BLaER1 treated with 17β-estradiol and CSF1 and Interleukin-3, amounts not matched to agents 10 nM and 100 nM (cell line): ENCODE results near the gene NCMAP.
"Not testable (repeated sequence)": the region's sequence is repeated elsewhere in the genome, so short reads cannot be mapped to it uniquely, and the experiment has no call there.

Source experiments
- H3K27ac ChIP-seq, 11 experiments: shearing (Covaris generic); formaldehyde crosslinking; 2 replicates each; pipeline ENCODE4 v1.8.1; 2022
- H3K27me3 ChIP-seq, 11 experiments: shearing (Covaris generic); formaldehyde crosslinking; 2 replicates each; pipeline ENCODE4 v1.8.1; 2022
- H3K36me3 ChIP-seq, 11 experiments: shearing (Covaris generic); formaldehyde crosslinking; 2 replicates each; pipeline ENCODE4 v1.8.1; 2022
- H3K4me1 ChIP-seq, 10 experiments: shearing (Covaris generic); formaldehyde crosslinking; 2 replicates each; pipeline ENCODE4 v1.8.1; 2022
- H3K4me2 ChIP-seq, 11 experiments: shearing (Covaris generic); formaldehyde crosslinking; 2 replicates each; pipeline ENCODE4 v1.8.1; 2022
- H3K4me3 ChIP-seq, 10 experiments: shearing (Covaris generic); formaldehyde crosslinking; 2 replicates each; pipeline ENCODE4 v1.8.1; 2022
- H3K9ac ChIP-seq, 11 experiments: shearing (Covaris generic); formaldehyde crosslinking; 2 replicates each; pipeline ENCODE4 v1.8.1; 2022
- H3K9me3 ChIP-seq, 11 experiments: shearing (Covaris generic); formaldehyde crosslinking; replicated peaks in 1 of 11; 2 replicates each; pipeline ENCODE4 v1.8.1; 2022
- H4K20me1 ChIP-seq, 11 experiments: shearing (Covaris generic); formaldehyde crosslinking; 2 replicates each; pipeline ENCODE4 v1.8.1; 2022
- Cebpa-rat ChIP-seq, 11 experiments: shearing (Covaris generic); IDR thresholded peaks; 2 replicates each; pipeline ENCODE4 v1.8.1; 2022

Gene NCMAP, protein sequence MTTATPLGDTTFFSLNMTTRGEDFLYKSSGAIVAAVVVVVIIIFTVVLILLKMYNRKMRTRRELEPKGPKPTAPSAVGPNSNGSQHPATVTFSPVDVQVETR

DNA sequence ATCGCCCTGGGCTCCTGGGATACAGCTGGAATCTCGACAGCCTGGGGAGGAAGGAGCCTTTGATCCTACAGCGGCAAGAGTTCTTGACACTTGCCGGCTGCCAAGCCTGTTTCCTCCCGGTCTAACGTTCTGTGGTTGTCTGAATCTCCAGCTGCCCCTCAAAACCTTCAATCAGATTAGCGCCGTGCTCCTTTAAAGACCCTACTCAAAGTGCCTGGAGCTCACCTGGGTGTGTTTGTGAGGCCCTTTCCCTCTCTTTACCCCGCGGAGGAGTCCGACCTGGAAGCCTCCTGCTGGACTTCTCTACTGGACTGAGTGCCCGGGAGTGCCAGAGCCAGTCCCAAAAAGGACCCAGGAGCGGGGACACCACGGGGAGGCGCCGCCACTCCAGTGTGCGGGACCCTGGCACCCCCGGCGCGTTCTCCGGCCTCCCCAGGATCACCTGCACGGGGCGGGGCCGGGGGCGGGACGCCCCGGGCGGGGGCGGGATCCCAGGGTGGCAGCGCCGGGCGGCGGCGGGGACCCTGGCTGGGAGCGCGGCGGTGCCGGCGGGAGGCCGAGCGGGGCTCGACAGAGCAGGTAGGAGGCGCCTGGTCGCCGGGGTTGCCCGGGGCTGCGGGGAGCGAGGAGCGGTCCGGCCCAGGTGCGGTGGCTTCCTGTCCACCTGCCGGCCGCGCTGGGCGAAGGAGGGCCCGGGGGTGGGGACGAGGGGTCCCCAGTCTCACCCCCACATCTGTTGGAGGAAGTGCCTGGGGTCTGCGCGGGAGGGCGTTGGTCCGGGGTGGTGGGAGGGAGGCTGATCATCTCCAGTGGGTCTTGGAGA lies at the start of gene NCMAP:
TSS of gene NCMAP (plus strand) at position 497 of the 823 bp plus-strand sequence. CDS start 39,344 bp downstream, outside the sequence.
- Histone ChIP-seq H3K27ac (no peak within 1 kb of the TSS), H3K27me3 (peaks cover 60 to 81% (median 70%) of the 10 kb centered on the region in 11 experiments), H4K20me1 (peaks cover 0 to 14% (median 0%) of the 10 kb centered on the region in 11 experiments; a peak in 5 of 22 replicates), H3K9ac (no peak within 1 kb of the TSS; a peak in 1 of 22 replicates), H3K9me3 (no peaks in the 10 kb centered on the region), H3K4me1 (peaks cover 11 to 45% (median 34%) of the 10 kb centered on the region in 10 experiments), H3K4me2 (peak within 1 kb of the TSS; percentile 59 to 77 (median 67); a peak in 21 of 22 replicates), H3K36me3 (no peaks in the 10 kb centered on the region), H3K4me3 (peak within 1 kb of the TSS in 7 of 10 experiments; percentile 29 to 48 (median 35); a peak in 6 of 20 replicates)
- no peak for TF ChIP-seq Cebpa-rat (IDR thresholded peaks at IDR 0.05)

DNA sequence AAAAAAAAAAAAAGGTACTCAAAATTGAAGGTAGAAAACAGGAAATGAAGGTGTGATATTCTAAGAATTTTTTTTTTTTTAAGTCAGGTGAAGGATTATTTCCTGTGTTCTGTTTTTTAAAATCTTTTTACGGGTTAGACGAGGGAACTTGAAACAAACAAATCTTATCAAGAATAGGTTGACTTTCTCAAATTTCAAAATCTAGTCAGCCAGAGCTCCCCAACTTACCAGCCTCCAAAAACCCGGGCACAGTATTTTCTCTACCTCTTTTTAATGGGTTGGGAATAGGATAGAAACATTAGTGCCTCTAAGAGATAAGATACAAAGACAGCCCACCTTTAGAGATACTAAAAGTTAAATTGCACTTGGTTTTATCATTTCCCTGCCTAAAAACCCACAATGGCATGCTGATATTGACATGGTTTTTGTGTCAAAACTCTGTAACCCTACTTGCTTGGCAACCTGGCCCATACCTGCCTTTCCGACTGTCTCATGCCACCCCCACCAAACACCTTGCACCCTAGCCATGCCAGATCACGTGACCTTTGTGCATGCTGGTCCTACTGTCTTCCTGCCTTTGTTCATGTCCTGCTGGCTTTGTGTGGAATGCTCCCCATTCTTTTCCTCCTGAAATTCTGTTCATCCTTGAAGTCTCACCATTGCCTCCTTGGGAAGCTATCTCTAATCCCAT lies 49.1 kb upstream of the NCMAP start:
- peaks cover 0 to 3% (median 0%) of the 10 kb centered on the region in 11 experiments; a peak in 2 of 22 replicates for H4K20me1 ChIP-seq
- H3K36me3 ChIP-seq, result no peaks in the 10 kb centered on the region
- H3K4me3 ChIP-seq, result no peak overlapping the region
- no peak overlapping the region for H3K4me2 ChIP-seq
- peaks cover 21 to 49% (median 38%) of the 10 kb centered on the region in 11 experiments for H3K27me3 ChIP-seq
- H3K27ac ChIP-seq, result no peak overlapping the region
- TF ChIP-seq Cebpa-rat (IDR thresholded peaks at IDR 0.05), result no peak
- H3K9ac ChIP-seq, result no peak overlapping the region
- no peaks in the 10 kb centered on the region for H3K9me3 ChIP-seq
- H3K4me1 ChIP-seq, result peaks cover 4 to 12% (median 10%) of the 10 kb centered on the region in 10 experiments

DNA sequence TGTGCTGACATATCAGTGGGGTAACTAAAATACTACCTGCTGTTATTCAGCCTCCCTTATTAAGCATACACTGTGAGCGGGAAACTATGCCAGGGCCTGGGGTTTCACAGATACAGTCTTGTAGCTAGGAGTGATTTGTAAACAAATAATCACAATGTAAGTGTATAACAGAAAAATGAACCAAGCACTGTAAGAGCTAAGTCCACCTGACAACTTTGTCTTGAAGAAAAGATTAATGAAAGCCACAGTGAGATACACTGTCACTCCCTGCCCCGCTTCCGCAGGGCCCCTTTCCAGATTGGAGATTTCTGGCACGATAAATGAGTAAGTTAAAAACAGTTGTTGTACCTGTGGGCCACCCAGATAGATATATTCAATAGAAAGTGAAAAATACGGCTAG lies 48.5 kb upstream of the NCMAP start:
- Histone ChIP-seq H3K27me3 (peaks cover 21 to 43% (median 32%) of the 10 kb centered on the region in 11 experiments), H3K36me3 (no peaks in the 10 kb centered on the region), H3K4me2 (no peak overlapping the region), H3K27ac (no peak overlapping the region), H4K20me1 (peaks cover 0 to 3% (median 0%) of the 10 kb centered on the region in 11 experiments; a peak in 2 of 22 replicates), H3K9me3 (no peaks in the 10 kb centered on the region), H3K4me1 (peaks cover 0 to 10% (median 5%) of the 10 kb centered on the region in 10 experiments; a peak in 13 of 20 replicates), H3K9ac (no peak overlapping the region), H3K4me3 (no peak overlapping the region)
- TF ChIP-seq Cebpa-rat (IDR thresholded peaks at IDR 0.05), result no peak

DNA sequence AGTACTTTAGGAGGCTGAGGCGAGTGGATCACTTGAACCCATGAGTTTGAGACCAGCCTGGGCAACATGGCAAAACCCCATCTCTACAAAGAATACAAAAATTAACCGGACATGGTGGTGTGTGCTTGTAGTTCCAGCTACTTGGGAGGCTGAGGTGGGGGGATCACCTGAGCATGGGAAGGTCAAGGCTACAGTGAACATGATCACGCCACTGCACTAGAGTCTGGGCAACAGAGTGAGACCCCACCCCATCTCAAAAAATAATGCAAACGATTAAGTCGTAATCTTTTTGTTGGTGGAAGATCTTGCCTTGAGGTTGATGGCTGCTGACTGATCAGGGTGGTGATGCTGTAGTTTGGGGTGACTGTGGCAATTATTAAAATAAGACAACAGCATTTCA lies 47.0 kb upstream of the NCMAP start:
- H3K36me3 ChIP-seq, result no peaks in the 10 kb centered on the region
- no peak overlapping the region for H3K27ac ChIP-seq
- no peak for TF ChIP-seq Cebpa-rat (IDR thresholded peaks at IDR 0.05)
- H4K20me1 ChIP-seq, result peaks cover 0 to 3% (median 0%) of the 10 kb centered on the region in 11 experiments; a peak in 2 of 22 replicates
- no peaks in the 10 kb centered on the region for H3K9me3 ChIP-seq
- peaks cover 0 to 4% (median 0%) of the 10 kb centered on the region in 10 experiments; a peak in 1 of 20 replicates for H3K4me1 ChIP-seq
- peaks cover 12 to 30% (median 22%) of the 10 kb centered on the region in 11 experiments for H3K27me3 ChIP-seq
- no peak overlapping the region for H3K4me3 ChIP-seq
- no peak overlapping the region for H3K9ac ChIP-seq
- no peak overlapping the region for H3K4me2 ChIP-seq

DNA sequence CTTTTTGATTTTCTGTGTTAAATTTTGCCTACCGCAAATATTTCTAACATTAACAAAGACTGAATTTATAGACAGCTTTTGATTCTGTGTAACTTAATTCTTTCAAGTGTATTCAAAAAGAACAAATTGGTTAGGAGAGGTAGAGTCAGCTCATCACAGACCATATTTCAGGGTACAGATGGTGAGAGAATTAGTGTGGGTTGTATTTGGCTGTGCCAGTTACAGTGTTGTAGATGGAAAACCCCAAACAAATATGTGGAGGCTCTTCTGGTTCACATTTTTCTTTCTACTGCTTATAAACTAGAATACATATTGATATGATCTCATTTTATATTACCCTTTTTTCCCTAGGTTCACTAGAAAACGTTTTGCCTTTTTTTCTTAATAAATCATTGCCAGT lies 42.2 kb upstream of the NCMAP start:
- Histone ChIP-seq H3K4me2 (no peak overlapping the region), H3K27me3 (no peaks in the 10 kb centered on the region), H4K20me1 (no peaks in the 10 kb centered on the region; a peak in 2 of 22 replicates), H3K4me1 (no peaks in the 10 kb centered on the region), H3K9ac (no peak overlapping the region), H3K9me3 (no peaks in the 10 kb centered on the region), H3K27ac (no peak overlapping the region), H3K36me3 (peaks cover 0 to 7% (median 0%) of the 10 kb centered on the region in 11 experiments; a peak in 1 of 22 replicates), H3K4me3 (no peak overlapping the region)
- no peak for TF ChIP-seq Cebpa-rat (IDR thresholded peaks at IDR 0.05)

DNA sequence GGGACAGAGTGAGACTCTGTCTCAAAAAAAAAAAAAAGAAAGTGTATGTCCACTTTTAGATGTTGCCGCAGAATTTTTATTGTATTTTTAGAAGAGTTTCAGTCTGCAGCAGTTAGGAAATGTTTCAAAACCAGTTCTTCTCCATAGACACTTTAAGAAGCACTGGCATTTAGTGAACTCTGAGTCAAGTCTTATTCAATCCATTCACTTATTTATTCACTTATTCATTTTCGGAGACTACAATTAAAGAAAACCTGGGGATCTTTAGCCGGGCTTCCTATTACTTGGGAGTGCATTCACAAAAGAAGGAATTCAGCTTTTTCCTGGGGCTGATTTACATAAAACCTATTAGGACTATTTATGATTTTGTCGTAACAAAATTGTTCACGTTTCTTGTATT lies 40.9 kb upstream of the NCMAP start:
- no peak overlapping the region for H3K9ac ChIP-seq
- no peaks in the 10 kb centered on the region; a peak in 2 of 22 replicates for H4K20me1 ChIP-seq
- H3K27ac ChIP-seq, result no peak overlapping the region
- no peak for TF ChIP-seq Cebpa-rat (IDR thresholded peaks at IDR 0.05)
- no peaks in the 10 kb centered on the region for H3K4me1 ChIP-seq
- H3K36me3 ChIP-seq, result peaks cover 0 to 10% (median 0%) of the 10 kb centered on the region in 11 experiments; a peak in 1 of 22 replicates
- H3K4me2 ChIP-seq, result no peak overlapping the region
- no peak overlapping the region for H3K4me3 ChIP-seq
- no peaks in the 10 kb centered on the region for H3K27me3 ChIP-seq
- H3K9me3 ChIP-seq, result no peaks in the 10 kb centered on the region

DNA sequence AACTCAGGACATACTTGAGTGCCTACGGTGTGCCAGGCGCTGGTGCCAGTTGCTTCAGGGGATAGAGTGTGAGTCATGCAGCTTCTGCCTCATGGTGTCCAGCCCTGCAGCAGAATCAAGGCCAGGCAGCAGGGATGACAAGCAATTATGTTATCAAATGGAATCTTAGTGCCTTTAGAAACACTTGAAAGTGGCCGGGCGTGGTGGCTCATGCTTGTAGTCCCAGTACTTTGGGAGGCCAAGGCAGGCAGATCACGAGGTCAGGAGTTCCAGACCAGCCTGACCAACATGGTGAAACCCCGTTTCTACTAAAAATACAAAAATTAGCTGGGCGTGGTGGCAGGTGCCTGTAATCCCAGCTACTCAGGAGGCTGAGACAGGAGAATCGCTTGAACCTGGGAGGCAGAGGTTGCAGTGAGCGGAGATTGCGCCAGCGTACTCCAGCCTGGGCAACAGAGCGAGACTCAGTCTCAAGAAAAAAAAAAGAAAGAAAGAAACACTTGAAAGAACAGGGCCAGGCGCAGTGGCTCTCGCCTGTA lies 40.1 kb upstream of the NCMAP start:
- not testable (repeated sequence) for H3K4me3 ChIP-seq, H3K9me3 ChIP-seq, H3K4me1 ChIP-seq, H3K27ac ChIP-seq, H3K9ac ChIP-seq, H3K27me3 ChIP-seq, H3K4me2 ChIP-seq, H4K20me1 ChIP-seq
- peaks cover 0 to 10% (median 0%) of the 10 kb centered on the region in 11 experiments; a peak in 2 of 22 replicates for H3K36me3 ChIP-seq

DNA sequence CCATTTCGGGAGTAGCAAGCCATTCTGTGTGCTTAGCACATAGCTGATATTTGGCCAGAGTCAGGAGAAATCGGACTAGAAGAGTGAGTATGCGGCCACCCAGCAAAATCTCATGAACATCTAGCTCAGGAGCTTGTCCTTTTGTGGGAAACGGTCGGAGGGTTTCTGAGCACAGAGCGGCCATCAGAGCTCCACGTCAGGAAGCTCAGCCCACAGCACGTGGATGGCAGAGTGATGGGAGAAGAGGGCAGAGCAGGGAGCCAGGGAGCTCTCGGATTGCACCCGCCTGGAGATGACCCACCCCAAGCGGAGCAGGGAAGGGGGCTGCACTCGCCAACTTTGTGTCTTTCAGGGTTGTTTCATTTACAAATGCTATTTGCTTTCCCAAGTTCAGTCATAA lies 39.4 kb upstream of the NCMAP start:
- H3K9me3 ChIP-seq, result no peaks in the 10 kb centered on the region; a peak in 1 of 22 replicates
- H3K4me3 ChIP-seq, result no peak overlapping the region
- H3K4me1 ChIP-seq, result no peaks in the 10 kb centered on the region
- peaks cover 0 to 18% (median 0%) of the 10 kb centered on the region in 11 experiments; a peak in 2 of 22 replicates for H3K36me3 ChIP-seq
- no peak overlapping the region for H3K4me2 ChIP-seq
- no peaks in the 10 kb centered on the region; a peak in 1 of 22 replicates for H4K20me1 ChIP-seq
- no peak overlapping the region for H3K27ac ChIP-seq
- TF ChIP-seq Cebpa-rat (IDR thresholded peaks at IDR 0.05), result no peak
- no peaks in the 10 kb centered on the region for H3K27me3 ChIP-seq
- H3K9ac ChIP-seq, result no peak overlapping the region

DNA sequence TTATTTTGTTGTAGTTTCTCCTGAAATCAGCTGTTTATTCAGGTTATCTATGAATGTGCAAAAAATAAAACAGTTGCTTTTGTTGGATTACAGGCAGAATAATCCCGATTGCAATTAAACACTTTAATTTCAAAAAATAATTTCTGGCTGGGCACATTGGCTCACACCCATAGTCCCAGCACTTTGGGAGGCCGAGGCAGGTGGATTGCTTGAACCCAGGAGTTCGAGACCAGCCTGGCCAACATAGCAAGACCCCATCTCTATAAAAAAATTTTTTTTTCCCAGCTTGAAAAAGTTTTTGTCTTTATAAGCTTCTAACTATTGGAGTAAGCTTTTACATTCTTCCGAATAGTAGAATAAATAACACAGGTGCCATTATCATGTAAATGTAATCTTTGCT lies 38.0 kb upstream of the NCMAP start:
- Histone ChIP-seq H3K36me3 (peaks cover 0 to 18% (median 0%) of the 10 kb centered on the region in 11 experiments; a peak in 3 of 22 replicates), H3K9me3 (no peaks in the 10 kb centered on the region; a peak in 1 of 22 replicates), H3K9ac (no peak overlapping the region), H4K20me1 (no peaks in the 10 kb centered on the region; a peak in 1 of 22 replicates), H3K27ac (no peak overlapping the region), H3K27me3 (no peaks in the 10 kb centered on the region), H3K4me3 (no peak overlapping the region), H3K4me2 (no peak overlapping the region), H3K4me1 (no peaks in the 10 kb centered on the region)
- TF ChIP-seq Cebpa-rat (IDR thresholded peaks at IDR 0.05), result no peak

DNA sequence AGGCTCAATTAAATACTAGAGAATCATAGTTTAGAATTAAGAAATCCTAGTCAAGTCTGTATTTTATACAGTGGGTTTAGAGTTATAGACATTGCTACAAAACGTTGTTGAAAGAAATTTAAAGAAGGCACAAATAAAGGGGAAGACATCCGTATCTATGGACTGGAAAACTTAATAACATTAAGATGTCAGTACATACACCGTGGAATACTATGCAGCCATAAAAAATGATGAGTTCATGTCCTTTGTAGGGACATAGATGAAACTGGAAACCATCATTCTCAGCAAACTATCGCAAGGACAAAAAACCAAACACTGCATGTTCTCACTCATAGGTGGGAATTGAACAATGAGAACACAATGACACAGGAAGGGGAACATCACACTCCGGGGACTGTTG lies 35.6 kb upstream of the NCMAP start:
- H3K4me2 ChIP-seq, H3K4me1 ChIP-seq, H3K27ac ChIP-seq, H3K27me3 ChIP-seq, H3K9ac ChIP-seq, H4K20me1 ChIP-seq, H3K9me3 ChIP-seq, H3K4me3 ChIP-seq: not testable (repeated sequence)
- peaks cover 0 to 18% (median 0%) of the 10 kb centered on the region in 11 experiments; a peak in 2 of 22 replicates for H3K36me3 ChIP-seq
